ENCODE measurements around the gene GNA14. TPM values are rescaled to one million over a fixed set of nuclear protein-coding genes. Genes with fewer than 3 reads are reported as not detected.

GNA14 gene
- total RNA-seq, 1 donor from 2014 or later: 0.14 TPM

GRCh38 chr9:77427256-77427927 lies 220.7 kb downstream of the GNA14 start:
- peaks cover 2% of the 10 kb centered on the region for H3K4me1 Mint-ChIP-seq (ENCODE audit: low read depth)
- peaks cover 5% of the 10 kb centered on the region for H3K9me3 Mint-ChIP-seq (ENCODE audit: low read depth)
- H3K27me3 Mint-ChIP-seq: no peaks in the 10 kb centered on the region
- TF ChIP-seq CTCF (IDR thresholded peaks at IDR 0.05; ENCODE audit: unreplicated experiment): no peak
- no peak overlapping the region for H3K4me3 Mint-ChIP-seq (ENCODE audit: low read depth)
- DNase-seq (ENCODE audit: low spot score, unreplicated experiment): no peak
- no peak overlapping the region for H3K27ac Mint-ChIP-seq
- H3K36me3 Mint-ChIP-seq (ENCODE audit: insufficient read depth): peaks cover 3% of the 10 kb centered on the region

- H3K36me3 Mint-ChIP-seq (ENCODE audit: insufficient read depth): peaks cover 3% of the 10 kb centered on the region
- H3K27me3 Mint-ChIP-seq: no peaks in the 10 kb centered on the region
- peaks cover 2% of the 10 kb centered on the region for H3K4me1 Mint-ChIP-seq (ENCODE audit: low read depth)
- no peak for TF ChIP-seq CTCF (IDR thresholded peaks at IDR 0.05; ENCODE audit: unreplicated experiment)
- no peak for DNase-seq (ENCODE audit: low spot score, unreplicated experiment)
- H3K27ac Mint-ChIP-seq: no peak overlapping the region
- peaks cover 5% of the 10 kb centered on the region for H3K9me3 Mint-ChIP-seq (ENCODE audit: low read depth)
- no peak overlapping the region for H3K4me3 Mint-ChIP-seq (ENCODE audit: low read depth)
Measured at GRCh38 chr9:77426712-77427111, 221.4 kb downstream of the GNA14 start.

DNA sequence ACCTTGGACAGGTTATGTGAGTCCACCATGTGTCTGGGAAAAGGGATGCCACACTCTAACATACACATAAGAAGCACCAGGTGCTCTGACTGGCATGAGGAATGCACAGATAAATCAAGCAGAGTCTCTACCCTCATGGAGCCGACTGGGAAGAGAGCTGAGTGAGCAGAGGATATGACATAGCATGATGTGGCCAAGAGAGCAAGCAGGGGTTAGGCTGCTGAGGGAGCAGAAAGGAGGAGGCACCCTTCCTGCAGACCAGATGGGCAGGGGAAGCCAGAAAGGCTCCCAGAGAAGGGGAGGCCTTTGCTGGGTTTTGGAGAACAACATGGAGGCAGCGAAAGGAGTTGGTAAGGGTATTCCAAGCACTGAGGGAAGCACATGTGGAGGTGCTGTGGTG lies 223.1 kb downstream of the GNA14 start:
- Mint-ChIP-seq H3K27ac (no peak overlapping the region), H3K9me3 (ENCODE audit: low read depth) (peaks cover 5% of the 10 kb centered on the region), H3K27me3 (no peaks in the 10 kb centered on the region), H3K4me1 (ENCODE audit: low read depth) (peaks cover 2% of the 10 kb centered on the region), H3K36me3 (ENCODE audit: insufficient read depth) (peaks cover 3% of the 10 kb centered on the region), H3K4me3 (ENCODE audit: low read depth) (no peak overlapping the region)
- TF ChIP-seq CTCF (IDR thresholded peaks at IDR 0.05; ENCODE audit: unreplicated experiment): no peak
- no peak for DNase-seq (ENCODE audit: low spot score, unreplicated experiment)

GRCh38 chr9:77423841-77424240 lies 224.3 kb downstream of the GNA14 start:
- peaks cover 2% of the 10 kb centered on the region for H3K4me1 Mint-ChIP-seq (ENCODE audit: low read depth)
- DNase-seq (ENCODE audit: low spot score, unreplicated experiment): no peak
- peaks cover 5% of the 10 kb centered on the region for H3K9me3 Mint-ChIP-seq (ENCODE audit: low read depth)
- H3K27me3 Mint-ChIP-seq: no peaks in the 10 kb centered on the region
- no peak overlapping the region for H3K27ac Mint-ChIP-seq
- H3K36me3 Mint-ChIP-seq (ENCODE audit: insufficient read depth): peaks cover 3% of the 10 kb centered on the region
- no peak for TF ChIP-seq CTCF (IDR thresholded peaks at IDR 0.05; ENCODE audit: unreplicated experiment)
- no peak overlapping the region for H3K4me3 Mint-ChIP-seq (ENCODE audit: low read depth)

DNA sequence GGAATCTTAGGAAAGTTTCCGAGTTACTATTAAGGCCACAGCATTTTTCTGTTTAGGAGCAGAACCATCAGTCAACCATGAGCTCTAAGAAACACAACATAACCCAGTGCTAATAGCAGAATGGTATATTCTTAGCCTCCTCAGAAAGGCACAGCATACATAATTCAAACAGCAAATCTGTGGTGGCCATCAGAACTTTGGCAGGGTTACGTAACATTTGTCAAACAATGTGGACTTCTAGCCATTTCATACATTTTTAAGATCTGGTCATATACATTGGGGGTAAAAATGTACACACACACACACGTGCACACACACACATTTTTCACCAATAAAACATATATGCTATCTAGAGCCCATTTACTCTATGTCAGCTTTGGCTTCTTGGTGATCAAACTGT lies 225.2 kb downstream of the GNA14 start:
- H3K27me3 Mint-ChIP-seq: no peaks in the 10 kb centered on the region
- no peak for DNase-seq (ENCODE audit: low spot score, unreplicated experiment)

More for the DNA sequence above, 225.2 kb downstream of the GNA14 start:
- Mint-ChIP-seq H3K4me3 (ENCODE audit: low read depth) (no peak overlapping the region), H3K27ac (no peak overlapping the region), H3K36me3 (ENCODE audit: insufficient read depth) (peaks cover 3% of the 10 kb centered on the region), H3K9me3 (ENCODE audit: low read depth) (peaks cover 5% of the 10 kb centered on the region), H3K4me1 (ENCODE audit: low read depth) (peaks cover 2% of the 10 kb centered on the region)
- no peak for TF ChIP-seq CTCF (IDR thresholded peaks at IDR 0.05; ENCODE audit: unreplicated experiment)
